DMS53 treated with DMSO at 0.1 percent for 48 hours (cell line): ENCODE measurements around the gene SERINC2.
"Not testable (repeated sequence)": the region's sequence is repeated elsewhere in the genome, so short reads cannot be mapped to it uniquely, and the experiment has no call there.

ENCODE experiments used
- DNase-seq: peaks from one replicate; lab custom pipeline; 2025; ENCODE audit not compliant: unreplicated experiment; lab: John Stamatoyannopoulos, UW

Gene SERINC2

DNA sequence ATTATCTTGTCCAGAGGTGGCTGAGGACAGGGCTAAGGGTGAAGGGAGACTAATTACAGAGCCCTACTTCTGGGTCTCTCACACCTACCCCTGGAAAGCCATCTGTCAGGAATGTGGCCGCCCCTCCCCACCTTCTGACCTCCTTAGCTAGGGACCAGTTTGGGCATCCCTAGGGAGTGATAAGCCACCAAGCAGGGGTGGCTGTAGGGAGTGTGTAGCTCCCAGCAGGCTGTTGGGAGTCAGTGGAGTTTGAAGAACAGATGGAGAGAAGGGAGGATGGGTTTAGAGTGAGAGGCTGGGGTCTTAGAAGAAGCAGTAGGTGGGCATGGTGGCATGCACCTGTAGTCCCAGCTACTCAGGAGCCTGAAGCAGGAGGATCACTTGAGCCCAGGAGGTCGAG, 808 bp upstream of the SERINC2 start:
- no peak for DNase-seq

DNA sequence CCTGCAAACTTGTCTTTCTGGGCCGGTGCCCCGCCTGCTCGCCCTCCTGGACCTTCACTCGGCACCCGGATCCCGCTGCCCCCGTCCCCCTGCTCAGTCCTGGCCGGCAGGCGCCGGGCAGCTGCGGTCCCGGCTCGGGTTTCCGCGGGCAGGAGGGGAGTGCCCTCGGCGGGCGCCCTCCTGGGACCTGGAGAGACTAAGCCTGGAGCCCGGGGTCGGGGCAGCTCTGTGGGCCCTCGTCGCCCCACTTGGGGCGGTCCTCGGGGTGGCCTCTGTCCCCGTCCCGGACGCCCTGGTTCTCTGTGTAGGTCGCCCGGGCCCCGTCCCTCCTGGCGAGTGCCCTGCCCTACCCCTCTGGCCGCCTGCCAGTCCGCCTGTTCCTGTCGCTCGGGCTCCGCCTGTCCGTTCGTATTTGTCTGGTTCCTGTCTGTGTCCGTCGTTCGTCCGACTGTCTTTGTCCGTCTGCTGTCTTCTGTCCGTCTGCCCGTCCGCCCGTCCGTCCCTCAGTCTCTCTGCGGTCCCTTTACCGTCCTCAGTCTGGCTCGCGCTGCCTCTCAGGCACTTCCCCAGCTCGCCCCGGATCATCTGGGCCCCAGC, 490 bp downstream of the SERINC2 start:
- DNase-seq, result no peak

DNA sequence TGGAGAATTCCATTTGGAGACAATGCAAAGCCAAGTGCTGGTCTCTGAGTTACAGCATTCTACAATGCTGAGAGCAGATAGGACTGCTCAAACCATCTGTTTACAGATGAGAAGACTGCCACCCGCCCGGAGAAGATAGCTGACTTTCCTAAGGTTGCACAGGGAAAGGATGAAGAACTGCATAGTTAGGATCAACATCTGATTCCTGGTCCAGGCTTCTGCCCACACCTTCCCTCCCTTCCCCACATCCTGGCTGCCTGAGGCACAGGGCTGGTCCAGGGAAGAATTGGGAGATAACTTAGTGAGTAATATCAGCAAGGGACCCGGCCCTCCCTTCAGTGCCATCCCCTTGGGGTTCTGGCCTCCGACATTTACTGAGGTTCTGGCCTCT, 2.0 kb downstream of the SERINC2 start:
- DNase-seq, result no peak

DNA sequence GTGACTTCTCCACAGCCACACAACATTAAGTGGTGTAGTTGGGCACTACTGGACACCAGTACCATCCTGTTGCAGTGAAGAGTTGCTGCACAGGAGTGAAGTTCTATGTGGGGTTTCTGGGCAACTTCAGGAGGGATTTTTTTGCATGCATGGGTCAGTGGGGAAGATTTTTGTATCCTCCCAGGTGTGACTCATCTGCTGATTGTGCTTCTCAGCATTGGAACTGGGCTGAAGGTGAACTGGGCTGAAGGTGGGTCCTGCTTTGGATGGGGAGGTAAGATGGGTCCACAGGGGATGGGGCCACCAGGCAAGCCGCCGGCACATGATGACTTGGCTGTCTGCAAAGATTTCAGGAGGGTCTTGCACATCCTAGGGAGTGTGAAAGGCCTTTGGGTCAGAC, 2.6 kb downstream of the SERINC2 start:
- no peak for DNase-seq

DNA sequence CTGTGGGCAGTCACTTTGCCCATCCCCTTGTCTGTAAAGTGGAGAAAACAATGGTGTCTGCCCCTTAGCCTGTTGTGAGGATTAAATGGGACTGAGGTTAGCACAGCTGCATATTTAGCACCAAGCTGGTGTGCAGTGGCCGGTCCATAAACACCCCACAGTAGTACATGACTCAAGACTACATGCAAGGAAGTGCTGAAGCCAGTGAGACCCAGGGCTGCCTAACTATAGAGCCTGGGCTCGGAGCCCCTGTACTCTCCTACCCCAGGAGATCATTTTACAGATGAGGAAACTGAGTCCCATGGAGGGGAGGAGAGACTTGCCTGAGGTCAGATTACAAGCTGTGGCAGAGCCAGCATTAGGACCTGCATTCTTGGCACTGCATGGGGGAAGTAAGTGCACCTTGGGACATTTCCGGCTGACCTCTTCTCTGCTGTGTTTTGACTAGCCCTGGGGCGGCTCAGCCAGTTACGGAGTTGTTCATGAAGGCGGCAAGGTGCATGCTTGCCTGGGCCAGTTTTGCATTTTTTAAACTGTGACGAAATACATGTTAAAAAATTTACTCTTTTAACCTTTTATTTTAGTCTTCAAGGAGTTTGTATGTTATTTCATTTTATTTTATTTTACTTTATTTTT, 3.2 kb downstream of the SERINC2 start:
- no peak for DNase-seq

DNA sequence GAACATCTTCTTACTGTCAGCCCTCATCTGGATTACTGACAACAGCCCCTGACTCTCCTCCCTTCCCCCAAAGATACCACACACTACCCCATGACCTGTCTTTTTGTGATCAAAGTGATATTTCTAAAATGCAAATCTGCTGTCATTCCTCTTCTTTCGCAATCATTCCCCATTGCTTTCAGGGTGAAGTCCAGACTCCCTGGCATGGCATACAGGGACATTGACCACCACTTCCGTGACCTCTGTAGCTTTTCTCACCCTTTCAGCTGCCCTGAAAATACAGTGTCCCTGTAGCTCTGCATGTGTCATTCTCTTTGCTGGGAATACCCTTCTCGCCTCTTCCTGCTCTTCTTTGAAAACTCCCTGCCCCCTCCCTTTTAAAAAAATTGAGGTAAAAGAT, 4.1 kb downstream of the SERINC2 start:
- no peak for DNase-seq

DNA sequence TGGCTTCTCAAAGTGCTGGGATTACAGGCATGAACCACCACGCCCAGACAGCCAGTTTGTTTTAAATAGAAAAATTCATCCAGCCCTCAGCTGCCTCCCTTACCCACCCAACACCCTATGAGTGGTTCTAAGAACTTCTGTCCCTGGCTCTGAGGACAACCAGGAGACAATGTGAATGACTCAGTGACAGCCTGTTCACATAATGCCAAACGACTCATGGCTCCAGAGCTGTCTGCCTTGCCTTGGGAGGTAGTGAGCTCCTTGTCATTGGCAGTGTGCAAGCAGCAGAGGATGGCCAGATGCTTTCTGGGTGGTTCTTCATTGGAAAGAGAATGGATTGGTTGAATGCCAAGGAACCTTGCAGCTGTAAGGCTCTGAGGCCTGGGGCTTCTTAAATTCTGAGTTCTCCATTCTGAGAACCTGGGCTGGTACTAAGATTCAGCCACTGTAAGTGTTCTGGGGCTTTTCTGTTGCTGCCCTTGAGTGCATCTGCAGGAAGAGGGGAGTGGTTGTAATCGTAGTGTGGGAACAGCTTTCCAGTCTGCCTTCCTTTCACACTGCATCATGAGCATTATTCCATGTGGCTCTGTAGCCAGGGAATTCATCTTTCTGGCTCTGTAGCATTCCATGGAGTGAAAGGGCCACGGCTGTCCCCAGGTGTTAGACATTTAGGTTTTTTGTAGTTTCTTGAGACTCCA, 5.8 kb downstream of the SERINC2 start:
- no peak for DNase-seq

DNA sequence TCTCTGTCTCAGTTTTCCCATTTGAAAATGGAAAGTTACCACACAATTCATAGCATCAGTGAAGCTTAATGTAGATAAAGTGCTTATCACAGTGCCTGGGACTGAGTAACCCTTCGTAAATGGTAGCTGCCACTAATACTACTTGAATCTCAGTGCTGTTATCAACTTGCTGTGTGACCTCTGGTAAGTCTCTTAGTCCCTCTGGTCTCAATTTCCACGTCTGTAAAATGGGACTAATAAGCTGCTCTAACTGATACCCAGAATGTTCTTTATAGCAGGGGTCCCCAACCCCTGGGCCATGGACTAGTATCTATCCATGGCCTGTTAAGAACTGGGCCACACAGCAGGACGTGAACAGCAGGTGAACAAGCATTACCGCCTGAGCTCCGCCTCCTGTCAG, 7.7 kb downstream of the SERINC2 start:
- no peak for DNase-seq

DNA sequence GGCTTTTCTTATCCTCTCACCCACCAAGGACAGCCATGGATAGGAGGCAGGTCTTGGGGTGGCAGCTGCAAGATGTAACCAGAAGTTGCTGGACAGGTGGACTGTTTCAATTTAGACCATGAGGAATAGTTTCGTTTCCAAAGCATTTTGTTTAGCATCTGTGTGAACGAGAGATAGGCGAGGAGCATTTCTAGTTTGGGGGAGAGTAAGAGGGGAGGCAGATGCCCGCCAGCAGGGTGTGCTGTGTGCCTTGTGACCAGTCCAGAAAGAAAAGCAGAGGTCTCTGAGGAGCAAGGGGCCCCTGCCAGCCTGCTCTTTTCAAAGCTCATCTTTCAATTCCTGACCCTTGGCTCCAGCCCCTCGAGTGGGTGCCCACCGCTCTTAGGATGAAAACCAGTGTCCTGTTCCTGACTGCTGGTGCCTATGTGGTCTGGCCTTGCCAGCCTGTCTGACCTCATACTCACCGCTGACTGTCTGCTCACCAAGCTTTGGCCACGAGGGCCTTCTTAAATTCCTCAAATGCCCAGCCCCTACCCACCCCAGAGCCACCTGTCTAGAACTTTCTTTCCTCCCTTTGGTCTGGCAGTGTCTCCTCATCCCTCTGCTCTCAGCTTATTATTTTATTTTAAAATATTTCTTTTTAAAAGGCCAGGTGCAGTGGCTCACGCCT, 8.5 kb downstream of the SERINC2 start:
- DNase-seq, result no peak

DNA sequence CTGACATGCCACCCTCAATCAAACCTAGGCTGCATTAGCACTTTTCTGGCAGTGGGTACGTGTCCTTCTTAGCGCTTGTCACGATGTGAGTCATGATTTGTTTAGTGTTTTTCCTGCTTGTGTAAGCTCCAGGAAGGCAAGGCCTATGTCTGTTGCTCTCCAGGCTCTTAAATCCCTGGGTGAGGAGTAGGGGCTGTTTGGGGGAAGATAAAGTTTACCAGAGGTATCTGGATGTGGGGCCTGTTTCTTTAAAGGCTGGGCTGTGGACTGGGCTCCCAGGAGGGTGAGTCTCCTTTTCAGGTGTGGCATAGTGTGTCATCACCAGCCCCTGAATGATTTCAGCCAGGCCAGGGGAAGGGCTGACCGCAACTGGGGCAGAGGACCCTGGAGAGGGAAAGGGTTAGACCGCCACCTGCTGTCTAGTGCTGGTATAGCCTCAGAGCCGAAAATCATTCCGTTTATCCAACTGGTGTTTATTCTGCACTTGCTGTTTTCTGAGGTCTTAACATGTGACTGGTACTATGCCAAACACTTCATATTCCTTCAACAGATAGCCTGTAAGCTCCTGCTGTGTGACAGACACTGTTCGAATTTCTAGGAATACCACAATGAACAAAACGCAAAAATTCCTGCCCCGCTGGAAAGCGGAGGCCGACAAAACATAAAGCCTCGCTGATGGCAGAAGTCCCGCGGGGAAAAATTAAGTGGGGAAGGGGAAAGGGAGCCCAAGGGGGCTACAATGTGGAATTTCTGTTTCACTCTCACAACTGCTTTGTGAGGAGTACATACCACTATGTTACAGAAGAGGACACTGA, 9.7 kb downstream of the SERINC2 start:
- DNase-seq, result peak; percentile 96

DNA sequence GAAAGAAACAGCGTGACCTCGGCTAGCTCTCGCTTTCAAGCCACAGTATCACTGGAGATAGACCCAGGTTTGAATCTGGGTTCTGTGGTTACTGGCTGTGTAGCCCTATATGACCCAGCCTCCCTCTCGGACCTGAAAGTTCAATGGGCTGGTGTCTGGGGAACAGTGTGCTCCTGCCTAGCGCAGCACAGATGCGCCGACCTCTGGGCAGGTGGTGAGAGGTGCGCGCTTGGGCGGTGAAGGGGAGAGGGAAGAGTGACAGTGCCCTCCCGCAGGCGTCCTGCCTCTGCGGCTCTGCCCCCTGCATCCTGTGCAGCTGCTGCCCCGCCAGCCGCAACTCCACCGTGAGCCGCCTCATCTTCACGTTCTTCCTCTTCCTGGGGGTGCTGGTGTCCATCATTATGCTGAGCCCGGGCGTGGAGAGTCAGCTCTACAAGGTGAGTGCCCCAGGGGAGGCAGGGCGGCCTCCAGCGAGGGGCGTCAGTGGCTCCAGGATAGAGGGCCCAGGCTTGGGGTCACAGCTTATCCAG, 10.5 kb downstream of the SERINC2 start:
- peak; percentile 35 for DNase-seq

DNA sequence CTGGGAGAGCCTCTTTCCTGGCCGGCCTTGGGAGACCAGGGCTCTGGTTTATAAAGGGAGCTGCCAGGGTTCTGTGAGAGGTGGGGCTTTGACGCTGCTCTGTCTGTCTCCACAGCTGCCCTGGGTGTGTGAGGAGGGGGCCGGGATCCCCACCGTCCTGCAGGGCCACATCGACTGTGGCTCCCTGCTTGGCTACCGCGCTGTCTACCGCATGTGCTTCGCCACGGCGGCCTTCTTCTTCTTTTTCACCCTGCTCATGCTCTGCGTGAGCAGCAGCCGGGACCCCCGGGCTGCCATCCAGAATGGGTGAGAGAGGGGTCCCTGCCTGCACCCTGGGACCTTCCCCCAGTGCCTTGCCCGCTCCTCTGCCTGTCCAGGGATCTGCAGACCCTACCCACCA, 11.6 kb downstream of the SERINC2 start:
- DNase-seq, result no peak

DNA sequence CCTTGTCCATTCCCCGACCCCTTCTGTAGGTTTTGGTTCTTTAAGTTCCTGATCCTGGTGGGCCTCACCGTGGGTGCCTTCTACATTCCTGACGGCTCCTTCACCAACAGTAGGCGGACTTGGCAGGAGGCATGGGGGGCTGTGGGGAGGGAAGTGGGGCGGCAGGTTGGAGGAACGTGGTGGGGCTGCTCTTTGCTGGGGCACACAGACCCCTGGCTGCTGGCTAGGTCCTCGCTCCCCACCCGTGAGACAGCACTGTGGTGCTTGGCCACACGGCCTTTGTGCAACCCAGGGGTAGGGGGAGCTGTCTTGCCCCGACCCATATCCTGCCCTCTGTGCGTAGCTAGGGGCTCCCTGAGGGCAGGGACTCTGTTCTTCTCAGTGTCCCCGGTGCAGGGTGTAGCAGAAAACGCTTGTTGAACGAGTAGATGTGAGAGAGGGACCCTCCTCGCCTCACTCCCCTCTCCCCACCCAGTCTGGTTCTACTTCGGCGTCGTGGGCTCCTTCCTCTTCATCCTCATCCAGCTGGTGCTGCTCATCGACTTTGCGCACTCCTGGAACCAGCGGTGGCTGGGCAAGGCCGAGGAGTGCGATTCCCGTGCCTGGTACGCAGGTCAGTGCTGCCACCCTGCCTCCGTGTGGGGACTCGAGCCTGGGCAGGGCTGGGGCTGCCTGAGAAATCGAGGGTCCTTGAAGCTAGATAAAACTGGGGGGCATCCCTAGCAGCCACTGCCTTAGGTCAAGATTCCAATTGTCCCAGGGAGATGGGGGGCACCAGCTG, 12.5 kb downstream of the SERINC2 start:
- no peak for DNase-seq

DNA sequence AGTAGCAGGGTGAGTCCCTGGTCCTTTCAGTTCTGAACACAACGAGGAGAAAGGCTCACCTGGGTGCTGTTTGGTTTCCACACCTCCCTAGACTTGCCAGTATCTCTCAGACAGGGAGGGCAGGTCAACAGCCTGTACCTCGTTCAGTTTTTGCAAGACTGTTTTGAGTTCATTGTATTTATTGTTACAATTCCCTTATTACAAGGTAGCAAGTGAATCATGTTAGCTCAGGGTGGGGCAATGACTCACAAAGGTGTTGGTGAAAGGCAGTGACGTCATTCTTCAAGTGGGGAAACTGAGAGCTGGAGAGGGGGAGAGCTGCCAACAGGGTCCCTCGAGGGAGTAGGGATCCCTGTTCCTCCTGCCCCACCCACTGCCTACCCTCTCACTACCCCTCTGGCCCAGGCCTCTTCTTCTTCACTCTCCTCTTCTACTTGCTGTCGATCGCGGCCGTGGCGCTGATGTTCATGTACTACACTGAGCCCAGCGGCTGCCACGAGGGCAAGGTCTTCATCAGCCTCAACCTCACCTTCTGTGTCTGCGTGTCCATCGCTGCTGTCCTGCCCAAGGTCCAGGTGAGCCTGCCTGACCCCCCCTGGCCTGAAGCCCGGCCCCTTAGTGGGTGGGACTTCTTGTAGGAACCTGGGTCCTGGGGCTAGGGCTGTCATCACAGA, 13.4 kb downstream of the SERINC2 start:
- DNase-seq, result no peak

DNA sequence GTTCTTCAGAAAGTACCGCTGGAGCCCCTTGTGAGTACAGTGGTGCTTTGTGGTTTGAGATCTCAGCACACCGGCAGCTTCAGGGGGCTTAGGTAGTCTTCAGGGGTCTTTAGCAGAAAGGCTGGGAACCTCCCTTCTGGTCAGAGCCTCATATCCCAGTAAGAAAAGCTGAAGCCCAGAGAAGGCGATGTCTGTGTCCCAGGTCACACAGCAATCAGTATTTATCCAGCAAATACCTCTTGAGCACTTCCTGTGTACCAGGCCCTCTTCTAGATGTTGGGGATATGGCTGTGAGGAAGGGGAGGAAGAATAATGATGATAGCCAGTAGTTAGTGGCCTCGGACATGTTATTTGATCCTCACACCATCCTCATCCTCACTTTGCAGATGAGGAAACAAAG, 14.3 kb downstream of the SERINC2 start:
- DNase-seq, result no peak

DNA sequence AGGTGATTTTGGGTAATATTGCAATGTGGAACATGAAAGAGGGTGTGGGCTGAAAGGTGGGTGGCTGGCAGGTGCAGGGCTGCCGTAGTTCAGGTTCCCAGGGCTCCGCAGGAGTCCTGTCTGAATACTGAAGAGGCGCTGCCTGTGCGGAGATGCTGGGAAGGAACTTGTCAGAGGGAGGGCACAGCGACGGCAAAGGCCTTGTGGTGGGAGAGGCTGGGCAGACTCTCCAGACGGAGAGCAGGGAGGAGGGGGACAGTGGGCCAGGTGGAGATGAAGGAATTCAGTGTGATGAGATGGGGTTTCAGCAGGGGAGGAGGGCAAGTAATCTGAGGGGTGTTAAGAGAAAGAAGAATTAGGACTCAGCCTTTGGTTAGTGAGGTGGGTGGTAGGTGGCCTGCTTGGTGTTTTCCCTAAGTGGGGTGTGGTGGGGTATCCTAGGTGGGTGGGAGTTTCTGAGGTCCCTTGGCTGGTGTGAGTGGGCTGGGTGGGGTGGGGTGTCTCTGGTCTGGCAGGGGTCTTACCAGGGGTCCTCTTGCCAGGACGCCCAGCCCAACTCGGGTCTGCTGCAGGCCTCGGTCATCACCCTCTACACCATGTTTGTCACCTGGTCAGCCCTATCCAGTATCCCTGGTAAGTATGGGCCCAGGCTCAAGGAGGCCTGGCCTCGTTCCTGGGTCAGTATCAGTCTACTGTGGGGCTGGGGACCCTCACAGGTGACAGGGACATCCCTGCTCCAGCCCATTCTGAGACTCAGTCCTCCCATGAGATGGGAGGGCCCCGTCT, 15.6 kb downstream of the SERINC2 start:
- no peak for DNase-seq

DNA sequence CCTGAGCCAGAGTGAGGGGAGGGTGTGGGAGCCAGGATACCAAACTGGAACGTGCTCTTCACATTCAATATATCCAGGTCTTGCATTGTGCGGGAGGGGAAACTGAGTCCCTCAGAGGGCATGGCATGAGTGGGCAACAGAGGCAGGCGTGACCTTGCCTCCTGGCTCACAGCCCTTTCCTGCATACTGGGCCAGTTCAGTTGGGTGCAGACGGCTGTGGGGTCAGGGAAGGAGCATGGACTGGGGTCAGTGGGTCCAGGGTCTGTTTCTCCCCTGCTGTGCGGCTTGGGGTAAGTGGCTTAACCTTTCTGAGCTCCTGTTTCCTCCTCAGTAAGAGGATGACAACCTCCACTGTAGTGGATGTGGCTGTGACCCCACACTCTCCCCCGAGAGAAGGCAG, 16.6 kb downstream of the SERINC2 start:
- DNase-seq, result no peak

DNA sequence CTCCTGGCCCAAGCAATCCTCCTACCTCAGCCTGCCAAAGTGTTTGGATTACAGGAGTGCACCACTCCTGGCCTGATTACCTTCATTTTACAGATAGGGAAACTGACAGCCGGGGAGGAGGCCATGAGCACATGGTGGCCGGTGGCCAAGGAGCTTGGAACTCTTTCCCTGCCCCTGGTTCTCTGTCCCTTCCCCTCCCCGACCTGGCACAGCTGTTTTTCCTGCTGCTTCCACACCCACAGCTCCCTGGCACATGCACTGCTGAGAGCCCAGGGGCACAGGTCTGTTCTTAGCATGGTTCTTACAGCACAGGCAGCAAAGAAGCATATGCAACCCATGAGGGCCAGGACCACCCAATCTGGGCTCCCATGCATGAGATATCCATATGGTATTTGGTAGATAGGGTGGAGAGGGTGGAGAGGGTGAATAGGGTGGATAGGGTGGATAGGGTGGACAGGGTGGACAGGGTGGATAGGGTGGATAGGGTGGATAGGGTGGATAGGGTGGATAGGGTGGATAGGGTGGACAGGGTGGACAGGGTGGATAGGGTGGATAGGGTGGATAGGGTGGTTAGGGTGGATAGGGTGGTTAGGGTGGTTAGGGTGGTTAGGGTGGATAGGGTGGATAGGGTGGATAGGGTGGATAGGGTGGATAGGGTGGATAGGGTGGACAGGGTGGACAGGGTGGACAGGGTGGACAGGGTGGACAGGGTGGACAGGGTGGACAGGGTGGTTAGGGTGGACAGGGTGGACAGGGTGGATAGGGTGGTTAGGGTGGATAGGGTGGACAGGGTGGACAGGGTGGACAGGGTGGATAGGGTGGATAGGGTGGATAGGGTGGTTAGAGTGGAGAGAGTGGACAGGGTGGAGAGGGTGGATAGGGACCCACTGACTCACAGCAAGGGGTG, 18.6 kb downstream of the SERINC2 start:
- DNase-seq, result not testable (repeated sequence)
